Activated naive CD4-positive, alpha-beta T cell (primary cell): ENCODE measurements around the gene CFAP74.

ENCODE experiments used
- DNase-seq, 4 experiments: peaks; one replicate each; lab custom pipeline; 2025; lab: John Stamatoyannopoulos, UW

CFAP74 gene

DNA sequence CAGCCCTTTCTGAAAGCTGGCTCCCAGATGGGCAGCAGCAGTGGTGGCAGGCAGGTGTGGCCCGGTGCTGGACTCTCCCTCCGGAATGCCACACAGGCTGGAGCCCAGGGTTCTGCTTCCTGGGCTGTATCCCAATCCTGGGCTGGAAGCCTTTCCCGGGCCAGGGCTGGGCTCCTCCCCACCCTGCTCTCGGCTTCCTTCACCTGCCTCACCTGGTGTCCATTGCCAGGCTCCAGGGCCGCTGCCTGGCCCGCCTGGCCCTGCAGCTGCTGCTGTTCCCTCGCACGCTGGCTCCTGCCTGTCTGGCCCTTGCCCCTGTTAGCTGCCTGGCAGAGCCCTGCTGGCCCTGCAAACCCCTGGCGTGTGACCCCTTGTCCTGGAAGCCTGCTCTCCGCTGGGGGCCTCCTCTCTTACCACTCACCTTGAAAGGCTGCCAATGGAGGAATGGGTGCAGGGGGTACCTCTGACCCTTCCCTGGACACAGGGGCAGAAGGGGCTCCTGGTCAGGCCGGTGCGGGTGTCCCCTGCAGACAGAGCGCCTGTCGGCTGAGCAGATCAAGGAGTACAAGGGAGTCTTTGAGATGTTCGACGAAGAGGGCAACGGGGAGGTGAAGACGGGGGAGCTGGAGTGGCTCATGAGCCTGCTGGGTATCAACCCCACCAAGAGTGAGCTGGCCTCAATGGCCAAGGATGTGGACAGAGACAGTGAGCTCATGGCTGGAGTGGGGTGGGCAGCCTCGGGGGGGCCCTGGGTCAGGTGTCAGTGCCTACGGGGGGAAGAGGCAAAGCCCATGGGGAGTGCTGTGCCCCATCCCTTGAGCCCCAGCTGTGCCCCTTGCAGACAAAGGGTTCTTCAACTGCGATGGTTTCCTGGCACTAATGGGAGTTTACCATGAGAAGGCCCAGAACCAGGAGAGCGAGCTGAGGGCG, 87.4 kb downstream of the CFAP74 start:
- DNase-seq: no peak

GRCh38 chr1:1914971-1915692, 88.5 kb downstream of the CFAP74 start, which contains the start of gene CALML6:
Gene CALML6 (plus strand): TSS chr1:1915260. CDS start chr1:1915281, 21 bp downstream.
- DNase-seq: no peak

- no peak for DNase-seq
Measured at GRCh38 chr1:1914101-1914970, 89.2 kb downstream of the CFAP74 start.

DNA sequence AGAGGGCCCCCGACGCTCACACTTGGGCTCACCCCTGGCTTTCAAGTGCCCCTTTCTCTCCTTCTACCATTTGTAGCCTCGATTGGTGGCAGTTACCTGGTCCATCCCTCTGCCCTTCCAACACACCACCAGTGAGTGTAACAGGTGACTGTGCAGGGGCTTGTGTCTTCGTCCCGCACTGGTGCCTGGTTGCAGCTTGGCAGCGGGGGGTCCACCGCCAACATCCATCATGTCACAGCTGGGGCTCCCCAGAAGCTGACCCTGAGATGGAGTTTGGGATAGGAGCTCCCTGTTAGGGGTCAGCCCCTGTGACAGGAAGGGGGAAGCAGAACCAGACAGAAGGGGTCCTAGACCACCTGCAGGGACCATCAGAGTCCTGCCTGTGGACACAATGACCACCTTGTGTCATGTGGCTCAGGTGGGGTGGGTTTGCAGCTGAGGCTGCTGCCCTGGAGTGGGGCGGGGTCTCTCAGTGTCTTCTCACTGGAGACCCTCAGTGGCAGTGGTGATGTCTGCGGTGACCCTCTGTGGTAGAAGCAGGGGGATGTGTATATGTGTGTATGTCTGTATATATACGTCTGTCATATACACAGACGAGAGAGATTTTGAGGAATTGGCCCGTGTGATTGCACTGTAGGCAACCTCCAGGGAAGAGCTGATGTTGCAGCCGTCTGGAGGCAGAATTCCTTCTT, 92.1 kb downstream of the CFAP74 start:
- no peak for DNase-seq

- DNase-seq: no peak
Measured at GRCh38 chr1:1910651-1911331, 92.8 kb downstream of the CFAP74 start.

DNA sequence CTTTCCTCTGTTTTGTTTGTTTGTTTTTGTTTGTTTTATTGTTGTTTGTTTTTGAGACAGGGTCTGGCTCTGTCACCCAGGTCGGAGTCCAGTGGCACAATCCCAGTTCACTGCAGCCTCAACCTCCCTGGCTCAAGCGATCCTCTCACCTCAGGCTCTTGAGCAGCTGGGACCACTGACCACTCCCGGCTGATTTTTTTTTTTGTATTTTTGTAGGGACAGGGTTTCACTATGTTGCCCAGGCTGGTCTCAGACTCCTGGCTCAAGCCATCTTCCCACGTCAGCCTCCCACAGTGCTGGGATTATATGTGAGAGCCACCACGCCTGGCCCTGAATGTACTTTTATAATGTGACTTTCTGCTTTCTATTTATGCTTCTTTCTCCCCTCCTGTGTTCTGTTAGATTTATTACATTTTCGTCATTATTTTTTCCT, 93.5 kb downstream of the CFAP74 start:
- no peak for DNase-seq

- no peak for DNase-seq
Measured at GRCh38 chr1:1908506-1908791, 95.1 kb downstream of the CFAP74 start.

GRCh38 chr1:1907098-1907736, 96.4 kb downstream of the CFAP74 start:
- no peak for DNase-seq

DNA sequence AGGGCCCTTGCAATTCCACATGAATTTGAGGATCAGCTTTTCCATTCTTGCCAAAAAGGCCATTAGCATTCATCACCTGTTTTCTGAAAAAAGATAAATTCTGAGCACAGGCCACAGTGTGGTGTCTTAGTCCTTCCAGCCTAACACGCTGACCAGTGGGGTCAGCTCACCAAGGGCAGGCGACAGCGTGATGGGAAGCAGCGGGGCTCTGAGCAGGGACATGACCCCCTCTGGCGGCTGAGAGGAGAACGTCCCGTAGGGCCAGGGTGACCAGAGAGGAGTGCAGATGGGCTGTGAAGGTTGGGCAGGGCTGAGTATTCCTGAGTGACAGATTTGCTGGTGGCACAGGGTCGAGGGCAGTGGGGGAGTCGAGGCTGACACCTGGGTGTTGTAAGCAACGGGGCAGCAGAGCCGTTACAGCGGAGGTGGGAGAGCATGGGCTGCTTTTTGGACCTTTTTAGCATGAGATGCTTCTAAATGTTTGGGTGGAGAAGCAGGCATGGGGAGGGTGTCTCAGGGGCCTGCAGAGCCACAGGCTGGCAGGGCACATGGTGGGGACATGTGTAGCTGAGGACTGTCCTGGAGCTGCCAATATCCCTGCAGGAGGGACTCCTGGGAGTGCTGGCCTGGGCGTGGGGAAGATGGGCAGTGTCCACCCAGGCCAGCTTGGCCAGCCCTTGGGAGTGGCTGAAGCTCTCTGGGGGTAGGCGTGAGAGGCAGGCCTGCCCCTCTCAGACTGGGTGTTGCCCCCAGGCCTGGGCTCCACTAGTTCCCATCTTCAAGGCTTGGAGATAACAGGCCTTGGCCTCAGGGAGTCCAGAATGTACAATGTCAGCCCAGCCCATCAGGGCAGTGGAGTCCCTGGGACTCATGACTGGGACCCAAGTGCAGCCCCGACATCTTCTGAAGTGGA, 97.1 kb downstream of the CFAP74 start:
- peak in 3 of 4 experiments; percentile 28 to 51 (median 29) for DNase-seq

- DNase-seq: no peak
Measured at GRCh38 chr1:1903224-1903623, 100.4 kb downstream of the CFAP74 start.

DNA sequence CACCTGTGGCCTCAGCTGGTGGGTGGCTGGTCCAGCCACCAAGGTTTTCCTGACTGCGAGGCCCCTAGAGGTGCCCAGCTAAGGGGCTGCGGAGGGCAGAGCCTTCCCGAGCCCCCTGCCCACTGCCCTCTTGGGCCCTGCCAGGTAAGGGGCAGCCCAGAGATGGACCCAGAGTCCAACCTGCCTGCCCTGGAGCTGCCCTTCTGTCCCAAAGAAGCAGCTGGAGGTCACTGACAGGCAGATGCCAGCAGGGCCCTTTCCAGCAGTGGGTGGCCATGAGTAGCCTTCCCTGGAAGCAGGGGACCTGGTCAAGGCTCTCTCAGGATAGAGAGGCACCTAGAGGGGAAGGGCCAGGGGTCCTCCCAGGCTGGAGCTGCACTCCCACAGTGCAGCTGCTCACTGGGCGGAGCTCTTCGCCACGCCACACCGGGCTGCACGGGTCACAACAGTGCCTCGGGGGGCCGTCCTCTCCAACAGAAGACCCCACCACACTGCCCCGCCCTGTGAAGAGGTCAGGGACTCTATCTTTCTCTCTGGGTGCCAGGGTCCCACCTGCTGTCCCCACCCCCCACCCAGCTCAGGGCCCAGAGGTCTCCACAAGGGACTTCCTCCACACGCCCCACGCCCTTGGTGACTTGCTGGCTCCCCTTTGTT, 101.8 kb downstream of the CFAP74 start:
- no peak for DNase-seq

GRCh38 chr1:1900883-1901640, 102.5 kb downstream of the CFAP74 start:
- DNase-seq: no peak

DNA sequence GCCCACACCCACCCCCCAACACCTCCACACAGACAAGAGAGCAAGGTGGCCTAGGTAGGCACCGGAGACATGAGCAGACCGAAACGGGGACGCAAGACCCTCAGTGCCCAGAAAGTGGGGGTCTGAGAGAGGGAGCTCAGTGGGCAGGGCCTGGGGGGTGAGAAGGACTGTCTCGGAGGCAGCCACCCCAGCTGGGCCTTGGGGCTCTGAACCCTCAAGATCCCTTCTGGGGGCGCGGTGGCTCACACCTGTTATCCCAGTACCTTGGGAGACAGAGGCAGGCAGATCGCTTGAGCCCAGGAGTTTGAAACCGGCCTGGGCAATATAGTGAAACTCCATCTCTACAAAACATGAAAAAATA, 103.6 kb downstream of the CFAP74 start:
- DNase-seq: no peak

DNA sequence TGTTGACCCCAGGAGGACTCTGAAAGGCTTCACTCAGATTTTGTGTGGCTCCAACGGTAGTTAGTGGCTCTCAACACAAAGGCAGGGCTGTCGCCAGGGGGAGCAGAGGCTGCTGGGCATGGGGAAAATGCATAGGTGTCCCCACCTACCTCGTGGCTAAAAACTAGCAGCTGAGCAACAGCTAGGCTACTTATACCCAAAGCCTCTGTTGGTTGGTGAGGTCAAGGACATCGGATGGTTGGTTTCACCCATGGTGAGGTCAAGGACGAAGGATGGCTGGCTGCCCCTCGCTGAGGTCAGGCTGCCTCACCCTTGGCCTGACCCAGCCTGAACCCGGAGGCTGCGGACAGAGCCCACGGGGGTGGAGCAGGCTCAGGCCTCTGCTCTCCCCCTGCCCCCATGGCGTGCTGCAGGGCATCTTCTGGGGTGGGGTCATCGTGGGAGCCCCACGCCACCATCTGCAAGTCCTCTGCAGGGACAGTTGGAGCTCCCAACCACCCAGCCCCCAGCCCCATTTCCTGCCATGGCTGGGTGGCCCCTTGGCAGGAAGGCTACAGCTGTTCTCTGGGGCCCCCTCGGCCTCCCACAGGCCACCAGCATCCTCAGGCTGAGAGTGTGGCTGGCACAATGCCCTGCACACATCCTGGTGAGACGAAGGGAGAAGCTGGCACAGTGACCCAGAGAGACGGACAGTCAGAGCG, 104.2 kb downstream of the CFAP74 start:
- no peak for DNase-seq

DNA sequence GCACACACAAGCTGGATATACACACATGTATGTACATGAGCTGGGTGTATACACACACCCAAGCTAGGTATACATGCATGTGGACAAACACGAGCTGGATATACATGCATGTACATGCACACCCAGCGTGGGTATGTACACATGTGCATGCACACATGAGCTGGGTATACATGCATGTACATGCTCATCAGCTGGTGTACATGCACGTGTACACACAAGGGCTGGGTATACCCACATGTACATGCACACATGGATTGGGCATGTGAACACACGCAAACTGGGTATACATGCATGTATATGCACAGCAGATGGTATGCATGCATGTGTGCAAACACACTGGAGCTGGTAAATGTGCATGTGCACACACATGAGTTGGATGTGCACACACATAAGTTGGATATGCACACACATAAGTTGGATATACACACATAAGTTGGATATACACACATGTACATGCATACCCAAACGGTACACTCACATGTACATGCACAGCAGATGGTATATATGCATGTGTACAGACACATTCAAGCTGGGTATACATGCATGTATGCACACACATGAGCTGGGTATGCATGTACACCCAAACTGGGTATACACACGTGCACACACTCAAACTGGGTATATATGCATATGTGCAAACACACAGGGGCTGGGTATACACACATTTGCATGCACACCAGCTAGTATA, 105.2 kb downstream of the CFAP74 start:
- DNase-seq: no peak

- no peak for DNase-seq
Measured at GRCh38 chr1:1895456-1896336, 107.9 kb downstream of the CFAP74 start.
